ENCODE data around the gene MPL. TPM values are rescaled to one million over a fixed set of nuclear protein-coding genes. Genes with fewer than 3 reads are reported as not detected.

MPL gene
- total RNA-seq, 2 experiments from 2014 or later: not detected

GRCh38 chr1:43322506-43322905, 15.1 kb upstream of the MPL start:
- ATAC-seq (ENCODE audit: poor library complexity): no peak
- H3K36me3 Mint-ChIP-seq (ENCODE audit: low read depth): peaks cover 13% of the 10 kb centered on the region
- no peaks in the 10 kb centered on the region for H3K4me1 ChIP-seq (ENCODE audit: insufficient read depth, low read length)
- no peaks in the 10 kb centered on the region for H3K27me3 Mint-ChIP-seq
- H3K9me3 Mint-ChIP-seq: peaks cover 8% of the 10 kb centered on the region
- peaks cover 22% of the 10 kb centered on the region for H3K4me1 Mint-ChIP-seq (ENCODE audit: low read depth)
- no peak overlapping the region for H3K27ac ChIP-seq (ENCODE audit: low read depth in 1 of 2, low read length in 2 of 2)
- H3K27ac Mint-ChIP-seq: no peak overlapping the region
- ChIA-PET POLR2A (no interaction called here), CTCF (no interaction called here)
- H3K4me3 ChIP-seq (ENCODE audit: low read length): no peak overlapping the region
- H3K4me3 Mint-ChIP-seq: no peak overlapping the region
- H3K9me3 ChIP-seq (ENCODE audit: control insufficient read depth in 1 of 2, insufficient read depth in 1 of 2, low read length in 2 of 2): peaks cover 9 to 16% of the 10 kb centered on the region in 2 experiments
- no peaks in the 10 kb centered on the region for H3K36me3 ChIP-seq (ENCODE audit: insufficient read depth, low read length)
- intact Hi-C loops (cut with DNase I, micrococcal nuclease): no loop called here
- H3K27me3 ChIP-seq (ENCODE audit: control insufficient read depth in 1 of 2, insufficient read depth in 2 of 2, low read length in 2 of 2): no peaks in the 10 kb centered on the region
- no peak for DNase-seq
- no peak for TF ChIP-seq CTCF (IDR thresholded peaks at IDR 0.05)

GRCh38 chr1:43324810-43325209, 12.8 kb upstream of the MPL start:
- H3K36me3 ChIP-seq (ENCODE audit: insufficient read depth, low read length): no peaks in the 10 kb centered on the region
- no peaks in the 10 kb centered on the region for H3K4me1 ChIP-seq (ENCODE audit: insufficient read depth, low read length)
- no peaks in the 10 kb centered on the region for H3K27me3 Mint-ChIP-seq
- no peak overlapping the region for H3K4me3 ChIP-seq (ENCODE audit: low read length)
- no peak for DNase-seq
- no peak overlapping the region for H3K27ac Mint-ChIP-seq
- H3K9me3 Mint-ChIP-seq: peaks cover 15% of the 10 kb centered on the region
- CTCF ChIA-PET: no interaction called here
- no peak for ATAC-seq (ENCODE audit: poor library complexity)
- H3K36me3 Mint-ChIP-seq (ENCODE audit: low read depth): peaks cover 13% of the 10 kb centered on the region
- H3K27ac ChIP-seq (ENCODE audit: low read depth in 1 of 2, low read length in 2 of 2): no peak overlapping the region
- H3K27me3 ChIP-seq (ENCODE audit: control insufficient read depth in 1 of 2, insufficient read depth in 2 of 2, low read length in 2 of 2): no peaks in the 10 kb centered on the region
- no peak overlapping the region for H3K4me3 Mint-ChIP-seq
- H3K4me1 Mint-ChIP-seq (ENCODE audit: low read depth): peaks cover 33% of the 10 kb centered on the region
- intact Hi-C loops (cut with DNase I, micrococcal nuclease): no loop called here
- no peak for TF ChIP-seq CTCF (IDR thresholded peaks at IDR 0.05)
- POLR2A ChIA-PET: no interaction called here
- H3K9me3 ChIP-seq (ENCODE audit: control insufficient read depth in 1 of 2, insufficient read depth in 1 of 2, low read length in 2 of 2): peaks cover 15 to 20% of the 10 kb centered on the region in 2 experiments

- TF ChIP-seq CTCF (IDR thresholded peaks at IDR 0.05): no peak
- Mint-ChIP-seq H3K9me3 (peaks cover 15% of the 10 kb centered on the region), H3K4me1 (ENCODE audit: low read depth) (peaks cover 39% of the 10 kb centered on the region), H3K27ac (no peak overlapping the region), H3K36me3 (ENCODE audit: low read depth) (peaks cover 13% of the 10 kb centered on the region), H3K27me3 (no peaks in the 10 kb centered on the region), H3K4me3 (no peak overlapping the region)
- Histone ChIP-seq H3K27ac (ENCODE audit: low read depth in 1 of 2, low read length in 2 of 2) (no peak overlapping the region), H3K27me3 (ENCODE audit: control insufficient read depth in 1 of 2, insufficient read depth in 2 of 2, low read length in 2 of 2) (no peaks in the 10 kb centered on the region), H3K4me1 (ENCODE audit: insufficient read depth, low read length) (no peaks in the 10 kb centered on the region), H3K4me3 (ENCODE audit: low read length) (no peak overlapping the region), H3K36me3 (ENCODE audit: insufficient read depth, low read length) (no peaks in the 10 kb centered on the region), H3K9me3 (ENCODE audit: control insufficient read depth in 1 of 2, insufficient read depth in 1 of 2, low read length in 2 of 2) (peaks cover 15 to 20% of the 10 kb centered on the region in 2 experiments)
- intact Hi-C loops (cut with DNase I, micrococcal nuclease): no loop called here
- POLR2A ChIA-PET: no interaction called here
- ATAC-seq (ENCODE audit: poor library complexity): no peak
- CTCF ChIA-PET: no interaction called here
- DNase-seq: no peak
Observed at GRCh38 chr1:43325381-43325780, 12.2 kb upstream of the MPL start.
